ENCODE measurements around the gene CCBE1.

GRCh38 chr18:59643740-59644139 lies 53.5 kb downstream of the CCBE1 start:
- TF ChIP-seq REST (IDR thresholded peaks at IDR 0.05; ENCODE audit: insufficient read depth in 1 of 2, low read depth in 2 of 2, low read length in 2 of 2) (no peak), SIN3A (IDR thresholded peaks at IDR 0.05; ENCODE audit: borderline replicate concordance, insufficient read depth, low read length) (no peak), POLR2AphosphoS5 (IDR thresholded peaks at IDR 0.05; ENCODE audit: low read depth, low read length) (no peak)

Data from PFSK-1 (cell line).